ENCODE results near the gene RIN3.
"Not testable (repeated sequence)": the region's sequence is repeated elsewhere in the genome, so short reads cannot be mapped to it uniquely, and the experiment has no call there.

Gene RIN3

DNA sequence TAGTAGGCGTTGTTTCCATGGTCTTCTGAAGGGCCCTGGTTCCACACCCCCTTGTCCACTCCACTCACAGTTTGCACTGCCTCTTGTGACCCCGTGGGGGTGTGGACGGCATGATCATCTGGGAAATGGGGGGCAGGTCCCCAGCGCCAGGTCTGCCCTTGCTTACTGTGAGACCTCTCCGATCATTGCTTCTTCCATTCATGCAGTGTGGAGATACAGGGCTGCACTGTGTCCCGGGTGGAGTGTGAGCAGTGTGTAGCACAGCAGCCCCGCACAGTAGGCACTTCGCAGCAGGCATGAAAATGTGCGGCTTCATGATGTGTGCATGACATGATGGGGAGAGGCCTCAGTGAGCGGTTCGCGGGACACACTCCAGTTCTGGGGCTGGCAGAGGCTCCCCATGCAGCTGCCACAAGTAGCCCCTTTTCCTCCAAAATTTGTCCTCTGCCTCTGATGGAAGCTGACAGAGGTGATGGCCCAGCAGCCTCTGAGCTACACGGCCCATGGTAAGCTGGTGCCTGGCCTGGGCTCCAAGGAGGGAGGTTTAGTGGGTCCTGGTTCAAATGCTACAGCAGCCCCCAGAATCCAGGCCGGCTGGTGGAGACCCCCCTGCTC, 15.0 kb downstream of the RIN3 start:
- no peaks in the 10 kb centered on the region for H3K27me3 Mint-ChIP-seq
- H3K36me3 Mint-ChIP-seq: no peaks in the 10 kb centered on the region
- H3K27ac Mint-ChIP-seq: peak overlapping the region; percentile 74
- H3K9me3 Mint-ChIP-seq: no peaks in the 10 kb centered on the region
- peaks cover 42% of the 10 kb centered on the region for H3K4me1 Mint-ChIP-seq
- H3K4me3 Mint-ChIP-seq: no peak overlapping the region

DNA sequence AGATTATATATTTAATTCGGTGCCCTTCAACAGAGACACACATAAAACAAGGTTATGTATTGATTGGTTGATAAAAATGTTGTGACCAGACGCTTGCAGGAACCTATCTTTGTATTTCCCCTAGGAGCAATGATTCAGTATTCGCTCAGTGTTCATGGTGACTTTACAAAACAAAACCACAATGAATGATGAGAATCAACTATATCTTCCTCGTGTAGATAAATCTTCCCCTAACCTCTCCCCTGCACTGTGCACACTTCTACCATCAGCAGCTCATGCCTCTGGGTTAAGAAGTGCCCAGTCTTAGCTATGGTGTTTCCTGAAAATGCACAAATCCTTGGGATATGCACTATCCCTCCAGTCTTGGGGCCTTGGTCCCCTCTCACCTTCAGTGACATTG, 16.3 kb downstream of the RIN3 start:
- H3K36me3 Mint-ChIP-seq: no peaks in the 10 kb centered on the region
- no peaks in the 10 kb centered on the region for H3K27me3 Mint-ChIP-seq
- no peak overlapping the region for H3K27ac Mint-ChIP-seq
- peak overlapping the region; percentile 32 for H3K4me3 Mint-ChIP-seq
- H3K4me1 Mint-ChIP-seq: peaks cover 48% of the 10 kb centered on the region
- no peaks in the 10 kb centered on the region for H3K9me3 Mint-ChIP-seq

DNA sequence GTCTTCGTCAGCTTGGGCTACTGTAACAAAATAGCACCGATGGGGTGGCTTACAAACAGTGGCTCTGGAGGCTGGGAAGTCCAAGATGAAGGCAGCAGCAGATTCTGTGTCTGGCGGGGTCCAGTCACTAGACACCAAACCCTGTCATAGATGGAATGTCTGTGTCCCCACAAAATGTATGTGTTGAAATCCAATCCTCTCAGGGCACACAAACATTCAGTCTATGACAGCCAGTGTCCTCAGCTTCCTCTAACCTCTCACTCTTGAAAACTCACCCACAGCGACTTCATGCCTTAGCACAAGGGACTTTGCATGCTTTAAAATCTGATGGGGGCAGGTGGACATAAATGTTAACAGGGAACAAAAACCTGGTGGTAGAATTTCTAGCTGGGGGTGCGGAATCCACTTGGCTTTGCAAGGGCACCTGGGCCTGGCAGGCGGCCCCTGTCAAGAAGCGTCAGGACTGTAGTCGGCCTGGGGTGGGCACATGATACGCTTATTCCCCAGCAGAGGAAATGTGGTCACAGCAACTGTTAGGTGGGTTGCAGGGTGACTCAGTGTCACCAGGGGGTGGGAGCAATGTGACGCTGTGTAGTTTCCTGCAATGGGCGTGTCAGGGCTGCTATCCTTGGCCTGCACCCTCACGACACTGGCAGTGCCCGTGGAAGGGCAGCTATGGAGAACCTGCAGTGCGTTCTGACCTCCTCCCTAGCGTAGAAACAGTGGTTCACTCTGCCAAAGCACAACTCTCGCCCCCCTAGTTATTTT, 17.7 kb downstream of the RIN3 start:
- H3K27ac Mint-ChIP-seq: peak overlapping the region; percentile 90
- no peaks in the 10 kb centered on the region for H3K27me3 Mint-ChIP-seq
- peak overlapping the region; percentile 57 for H3K4me3 Mint-ChIP-seq
- H3K4me1 Mint-ChIP-seq: peaks cover 56% of the 10 kb centered on the region
- H3K9me3 Mint-ChIP-seq: no peaks in the 10 kb centered on the region
- H3K36me3 Mint-ChIP-seq: no peaks in the 10 kb centered on the region

DNA sequence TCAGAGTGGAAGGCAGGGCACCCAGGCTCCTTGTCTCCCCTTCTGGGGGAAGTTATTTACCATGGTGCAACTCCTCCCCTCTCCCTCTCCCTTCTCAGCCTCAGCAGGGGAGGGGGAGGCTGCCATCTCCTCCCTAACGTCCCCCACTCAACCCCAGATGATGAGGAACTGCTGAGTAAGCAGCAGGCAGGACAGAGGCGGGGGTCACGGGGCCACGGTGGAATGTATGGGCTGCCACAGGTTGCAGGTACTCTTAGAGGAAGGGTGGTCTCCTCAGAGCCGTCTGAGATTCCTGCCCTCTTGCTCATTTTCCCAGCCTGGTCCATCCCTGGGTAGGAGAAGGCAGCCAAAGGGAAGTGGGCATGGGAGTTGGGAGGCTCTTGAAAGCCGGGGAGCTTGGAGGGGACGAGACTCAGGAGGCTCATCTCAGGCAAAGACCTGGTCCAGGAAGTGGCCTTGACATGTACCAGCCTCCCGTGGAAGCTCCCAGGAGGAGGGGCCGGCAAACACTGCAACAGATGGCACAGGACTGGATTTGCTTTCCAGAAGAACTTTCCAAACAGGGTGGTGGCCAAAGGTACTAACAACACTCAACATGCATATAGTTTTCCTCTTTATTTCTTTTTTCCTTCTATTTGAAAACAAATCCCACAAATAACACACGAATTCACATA, 19.0 kb downstream of the RIN3 start:
- peaks cover 61% of the 10 kb centered on the region for H3K4me1 Mint-ChIP-seq
- no peaks in the 10 kb centered on the region for H3K27me3 Mint-ChIP-seq
- no peaks in the 10 kb centered on the region for H3K36me3 Mint-ChIP-seq
- H3K9me3 Mint-ChIP-seq: no peaks in the 10 kb centered on the region
- no peak overlapping the region for H3K4me3 Mint-ChIP-seq
- H3K27ac Mint-ChIP-seq: peak overlapping the region; percentile 60

DNA sequence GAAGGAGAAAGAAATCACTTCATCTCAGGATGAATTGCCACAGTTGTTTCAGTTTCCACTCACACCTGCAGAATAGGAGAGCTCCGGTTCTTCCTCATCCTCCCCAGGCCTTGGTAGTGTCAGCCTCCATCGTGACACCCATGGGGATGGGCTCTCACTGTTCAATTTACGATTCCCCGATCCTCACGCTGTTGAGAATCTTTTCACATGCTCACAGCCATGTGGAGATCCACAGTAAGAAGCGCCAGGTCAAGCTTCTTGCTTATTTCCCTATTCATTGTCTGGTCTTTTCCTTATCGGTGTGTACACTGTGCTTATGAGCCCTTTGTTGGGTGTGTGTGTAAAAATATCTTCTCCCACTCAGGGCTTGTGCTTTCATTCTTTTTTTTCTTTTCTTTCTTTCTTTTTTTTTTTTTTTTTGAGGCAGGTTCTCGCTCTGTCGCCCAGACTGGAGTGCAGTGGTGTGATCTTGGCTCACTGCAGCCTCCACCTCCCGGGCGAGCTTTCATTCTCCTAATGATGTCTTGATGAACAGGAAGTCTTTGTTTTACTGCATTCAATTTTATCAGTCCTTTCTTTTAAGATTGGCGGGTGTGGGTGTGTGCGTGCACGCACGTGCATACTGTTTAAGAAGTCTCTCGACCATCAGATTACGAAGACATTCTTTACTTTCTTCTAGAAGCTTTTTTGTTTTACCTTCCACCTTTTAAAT, 21.5 kb downstream of the RIN3 start:
- no peaks in the 10 kb centered on the region for H3K27me3 Mint-ChIP-seq
- H3K4me1 Mint-ChIP-seq: peaks cover 70% of the 10 kb centered on the region
- no peaks in the 10 kb centered on the region for H3K36me3 Mint-ChIP-seq
- H3K27ac Mint-ChIP-seq: peak overlapping the region; percentile 9
- peak overlapping the region; percentile 77 for H3K4me3 Mint-ChIP-seq
- no peaks in the 10 kb centered on the region for H3K9me3 Mint-ChIP-seq

DNA sequence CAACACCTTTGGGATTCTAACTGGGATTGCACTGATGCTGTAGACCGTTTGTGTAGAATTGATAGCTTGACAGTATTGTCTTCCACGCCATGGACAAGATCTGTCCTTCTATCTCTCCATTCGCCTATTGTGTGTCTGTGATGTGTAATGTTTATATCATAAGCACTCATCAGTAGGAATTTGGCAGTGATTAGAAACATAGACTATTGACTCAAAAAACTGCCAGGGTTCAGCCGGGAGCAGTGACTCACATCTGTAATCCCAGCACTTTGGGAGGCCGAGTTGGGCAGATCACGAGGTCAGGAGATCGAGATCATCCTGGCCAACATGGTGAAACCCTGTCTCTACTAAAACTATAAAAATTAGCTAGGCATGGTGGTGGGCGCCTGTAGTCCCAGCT, 22.6 kb downstream of the RIN3 start:
- not testable (repeated sequence) for H3K27me3 Mint-ChIP-seq, H3K9me3 Mint-ChIP-seq, H3K36me3 Mint-ChIP-seq
- H3K27ac Mint-ChIP-seq: peak overlapping the region; percentile 82
- peaks cover 72% of the 10 kb centered on the region for H3K4me1 Mint-ChIP-seq
- H3K4me3 Mint-ChIP-seq: peak overlapping the region; percentile 40

DNA sequence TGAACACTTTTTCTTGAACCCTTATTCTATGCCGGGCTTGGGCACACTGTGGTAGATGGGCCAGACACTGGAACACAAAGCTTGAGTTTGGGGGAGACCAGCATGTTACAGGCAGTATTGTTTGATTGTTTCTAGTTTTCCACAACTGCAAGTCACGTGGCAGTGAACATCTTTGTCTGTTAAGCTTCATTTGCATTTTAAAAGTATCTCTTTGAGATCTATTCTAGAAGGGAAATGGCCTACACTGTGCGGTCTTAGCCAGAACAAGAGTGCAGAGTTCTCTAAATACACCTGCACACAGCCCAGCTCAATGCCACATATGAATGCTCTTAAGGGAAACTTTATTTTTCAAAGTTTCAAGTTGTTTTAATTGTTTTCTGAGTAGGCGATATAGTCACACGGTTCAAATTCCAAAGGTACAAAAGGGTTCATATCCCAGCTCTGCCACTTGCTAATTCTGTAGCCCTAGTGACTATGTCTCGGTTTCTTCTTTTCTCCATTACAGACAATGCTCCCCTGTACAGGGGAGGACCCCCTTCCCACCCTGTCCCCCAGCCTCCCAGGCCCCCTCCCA, 24.9 kb downstream of the RIN3 start:
- Mint-ChIP-seq H3K27ac (no peak overlapping the region), H3K27me3 (no peaks in the 10 kb centered on the region), H3K9me3 (no peaks in the 10 kb centered on the region), H3K4me3 (no peak overlapping the region), H3K36me3 (no peaks in the 10 kb centered on the region), H3K4me1 (peaks cover 70% of the 10 kb centered on the region)

DNA sequence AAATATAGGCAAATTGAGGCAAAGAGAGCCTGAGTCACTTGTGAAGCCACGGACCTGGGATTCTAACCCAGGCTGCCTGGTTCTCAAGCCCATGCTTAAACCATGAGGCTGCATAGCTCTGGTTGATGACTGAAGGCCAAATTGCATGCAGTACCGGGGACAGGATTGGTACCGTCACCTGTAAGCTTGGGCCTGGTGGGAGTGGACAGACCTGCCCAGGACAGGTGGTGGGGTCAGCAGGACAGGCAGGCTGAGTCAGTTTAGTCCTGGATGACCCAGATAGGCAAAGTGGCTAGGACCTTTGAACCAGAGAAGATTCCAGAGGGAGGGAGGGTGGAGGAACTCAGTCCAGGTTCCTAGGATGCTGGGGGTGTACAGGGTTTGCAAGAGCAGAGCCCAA, 25.8 kb downstream of the RIN3 start:
- Mint-ChIP-seq H3K27ac (no peak overlapping the region), H3K4me3 (no peak overlapping the region), H3K4me1 (peaks cover 69% of the 10 kb centered on the region), H3K36me3 (no peaks in the 10 kb centered on the region), H3K9me3 (no peaks in the 10 kb centered on the region), H3K27me3 (no peaks in the 10 kb centered on the region)

DNA sequence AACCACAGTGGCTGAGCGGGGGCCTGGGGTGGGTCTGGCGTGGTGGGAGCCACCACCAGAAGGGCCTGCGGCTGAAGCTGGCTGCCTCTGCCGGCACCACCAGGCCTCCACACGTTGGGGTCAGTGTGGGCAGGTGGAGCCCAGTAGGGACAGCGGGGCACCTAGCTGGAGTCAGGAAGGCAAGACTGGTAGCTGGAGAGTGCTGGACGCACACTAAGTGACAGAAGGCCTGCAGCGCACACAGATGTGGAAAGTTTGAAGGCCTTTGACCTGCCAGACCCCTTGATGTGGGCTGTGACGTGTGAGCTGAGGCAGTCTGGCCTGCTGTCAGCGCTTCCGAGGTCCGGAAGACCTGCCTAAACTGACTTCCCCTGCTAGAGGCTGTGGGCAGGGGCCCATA, 26.3 kb downstream of the RIN3 start:
- Mint-ChIP-seq H3K27ac (no peak overlapping the region), H3K9me3 (no peaks in the 10 kb centered on the region), H3K4me1 (peaks cover 64% of the 10 kb centered on the region), H3K4me3 (no peak overlapping the region), H3K27me3 (no peaks in the 10 kb centered on the region), H3K36me3 (no peaks in the 10 kb centered on the region)

DNA sequence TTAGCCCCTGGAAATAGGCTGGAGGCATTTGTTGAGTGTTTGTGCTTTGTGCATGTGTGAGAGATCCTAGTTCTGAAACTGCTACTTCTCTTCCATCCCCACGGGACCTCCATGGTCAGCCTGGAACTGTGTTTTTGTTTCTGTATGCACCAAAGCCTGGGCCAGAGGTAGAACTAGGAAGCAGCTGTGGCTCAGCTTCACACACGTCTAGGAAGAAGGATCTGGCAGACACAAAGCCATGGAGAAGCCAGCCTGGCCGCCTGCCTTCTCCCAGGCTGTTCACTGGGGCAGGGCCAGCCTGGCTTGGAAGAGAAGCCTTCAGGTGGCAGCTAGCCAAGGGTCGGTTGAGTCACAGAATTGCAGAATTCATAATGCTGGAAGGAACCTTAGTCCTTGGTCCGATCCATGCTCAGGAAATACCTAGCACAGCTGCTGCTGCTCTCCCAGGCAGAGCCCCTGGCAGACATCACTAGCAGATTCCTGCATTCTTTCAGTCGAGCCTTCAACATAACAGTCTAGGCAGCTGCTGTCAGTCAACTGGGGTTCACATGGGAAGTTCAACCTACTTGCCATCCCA, 27.0 kb downstream of the RIN3 start:
- Mint-ChIP-seq H3K27ac (peak overlapping the region; percentile 30), H3K4me1 (peaks cover 57% of the 10 kb centered on the region), H3K27me3 (no peaks in the 10 kb centered on the region), H3K4me3 (no peak overlapping the region), H3K36me3 (no peaks in the 10 kb centered on the region), H3K9me3 (no peaks in the 10 kb centered on the region)

DNA sequence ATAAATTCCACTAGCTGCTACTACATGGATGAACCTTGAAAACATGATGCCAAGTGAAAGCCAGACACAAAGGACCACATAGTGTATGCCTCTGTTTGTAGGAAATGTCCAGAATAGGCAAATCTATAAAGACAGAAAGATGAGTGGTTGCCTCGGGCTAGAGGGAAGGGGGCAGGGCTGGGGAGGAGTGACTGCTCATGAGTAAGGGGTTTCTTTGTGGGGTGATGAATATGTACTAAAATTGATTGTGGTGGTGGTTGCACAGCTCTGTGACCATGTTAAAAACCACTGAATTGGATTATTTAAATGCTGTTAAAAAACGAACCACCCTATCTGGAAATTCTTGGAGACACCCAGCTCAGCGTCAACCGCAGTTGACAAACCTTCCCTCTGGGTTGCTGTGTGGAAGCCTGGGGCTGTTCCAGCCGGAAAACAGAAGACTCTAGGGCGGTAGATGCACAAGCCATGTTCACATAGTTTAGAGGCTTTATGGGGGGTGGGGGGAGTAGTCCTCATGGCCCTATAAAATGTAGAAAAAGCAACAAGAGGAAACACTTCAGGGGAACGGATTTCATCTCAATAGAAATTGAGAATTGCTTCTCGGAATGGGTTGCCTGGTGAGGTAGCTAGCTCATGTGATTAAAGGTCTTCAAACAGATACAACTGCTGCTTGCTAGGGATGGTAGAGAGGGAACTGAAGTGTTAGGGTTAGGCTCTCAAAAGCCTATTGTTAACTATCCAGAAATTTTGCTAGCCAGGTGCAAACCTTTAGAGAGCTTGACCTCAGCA, 29.4 kb downstream of the RIN3 start:
- no peaks in the 10 kb centered on the region for H3K27me3 Mint-ChIP-seq
- H3K36me3 Mint-ChIP-seq: no peaks in the 10 kb centered on the region
- peaks cover 46% of the 10 kb centered on the region for H3K4me1 Mint-ChIP-seq
- H3K9me3 Mint-ChIP-seq: no peaks in the 10 kb centered on the region
- H3K4me3 Mint-ChIP-seq: no peak overlapping the region
- H3K27ac Mint-ChIP-seq: no peak overlapping the region

DNA sequence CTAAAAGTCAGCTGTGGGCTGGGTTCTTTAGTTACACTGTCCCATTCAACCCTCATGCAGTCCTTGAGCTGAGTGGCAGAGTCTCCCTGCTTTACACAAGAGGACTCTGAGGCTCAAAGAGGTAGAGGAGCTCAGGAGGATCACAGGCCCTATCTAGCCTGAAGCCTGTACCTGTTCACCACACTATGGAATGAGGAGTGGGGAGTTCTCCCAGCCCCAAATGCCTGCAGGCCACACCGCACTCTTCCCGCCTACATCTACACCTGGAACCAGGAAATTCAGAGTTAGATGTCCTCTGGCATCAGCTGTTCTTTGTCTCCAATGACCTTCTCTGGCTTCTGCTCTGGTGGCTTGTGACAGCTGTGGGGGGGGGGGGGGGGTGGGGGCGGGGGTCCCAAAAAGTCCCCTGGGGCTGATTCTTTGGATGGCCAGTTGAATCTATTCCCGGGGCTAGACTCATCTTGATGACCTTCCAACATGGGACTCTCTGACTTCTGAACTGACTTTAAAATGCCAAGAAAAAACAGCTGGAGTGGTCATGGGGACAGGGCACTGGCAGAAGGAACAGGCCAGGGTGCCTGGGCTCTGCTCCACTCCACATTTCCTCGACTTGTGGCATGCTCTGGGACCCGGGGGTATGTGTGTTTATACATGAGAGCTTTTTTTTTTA, 30.6 kb downstream of the RIN3 start:
- no peak overlapping the region for H3K27ac Mint-ChIP-seq

DNA sequence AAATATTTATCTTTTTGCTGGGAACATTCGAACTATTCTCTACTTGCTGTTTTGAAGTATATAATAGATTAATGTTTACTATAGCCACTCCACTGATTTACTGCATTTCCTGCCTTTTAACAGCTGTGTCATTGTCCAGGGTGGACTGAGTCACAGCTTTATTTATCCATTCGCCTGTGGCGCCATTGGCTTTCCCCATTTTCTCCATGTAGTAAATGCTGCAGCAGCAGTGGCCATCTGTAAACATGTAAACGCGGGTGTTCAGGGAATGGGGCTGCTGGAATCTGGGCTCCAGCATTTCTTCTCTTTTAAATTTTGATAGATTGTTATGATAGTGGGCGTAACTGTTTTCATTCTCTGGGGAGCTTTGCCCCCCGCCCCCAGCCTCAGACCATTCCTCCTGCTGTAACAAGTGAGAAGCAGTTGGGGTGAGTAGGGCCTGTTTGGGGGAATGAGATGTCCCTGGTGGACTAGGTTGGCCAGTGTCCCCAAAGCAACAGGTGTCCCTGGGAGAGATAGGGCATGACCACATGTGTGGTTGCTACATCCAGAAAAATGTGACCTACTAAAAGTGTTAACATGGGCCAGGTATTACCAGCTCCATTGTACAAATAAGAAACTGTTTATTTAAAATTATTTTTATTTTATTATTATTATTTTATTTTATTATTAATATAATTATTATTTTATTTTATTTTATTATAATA, 32.9 kb downstream of the RIN3 start:
- H3K9me3 Mint-ChIP-seq: no peaks in the 10 kb centered on the region
- H3K4me1 Mint-ChIP-seq: peaks cover 42% of the 10 kb centered on the region
- no peaks in the 10 kb centered on the region for H3K27me3 Mint-ChIP-seq
- H3K27ac Mint-ChIP-seq: no peak overlapping the region
- H3K4me3 Mint-ChIP-seq: no peak overlapping the region
- H3K36me3 Mint-ChIP-seq: no peaks in the 10 kb centered on the region

More for the DNA sequence above, 30.6 kb downstream of the RIN3 start:
- H3K4me3 Mint-ChIP-seq: no peak overlapping the region
- H3K27me3 Mint-ChIP-seq: no peaks in the 10 kb centered on the region
- H3K9me3 Mint-ChIP-seq: no peaks in the 10 kb centered on the region
- peaks cover 43% of the 10 kb centered on the region for H3K4me1 Mint-ChIP-seq
- H3K36me3 Mint-ChIP-seq: no peaks in the 10 kb centered on the region

Data from activated naive CD4-positive, alpha-beta T cell treated with anti-CD3 and anti-CD28 coated beads, Interleukin-2, amount 50 U/mL, for 24 hours (primary cell).